ENCODE measurements around the gene BAZ2B. TPM values are rescaled to one million over a fixed set of nuclear protein-coding genes. Genes with fewer than 3 reads are reported as not detected.

BAZ2B gene
- polyA plus RNA-seq, 1 of the 3 experiments (the other 2 are of a cell fraction): 10.2 TPM

- TF ChIP-seq FOXJ3 (CRISPR knock-in tag; IDR thresholded peaks at IDR 0.05) (no peak), EP300 (IDR thresholded peaks at IDR 0.05; ENCODE audit: borderline replicate concordance in 1 of 2, low read depth in 1 of 2, low read length in 1 of 2) (no peak), POLR2AphosphoS5 (IDR thresholded peaks at IDR 0.05; ENCODE audit: low read depth, low read length) (no peak)
Observed at GRCh38 chr2:159375241-159375640, 241.1 kb downstream of the BAZ2B start (continued).

GRCh38 chr2:159371506-159371905 is 244.8 kb downstream of the BAZ2B start:
- ChIA-PET CTCF (no interaction called here), POLR2A (no interaction called here)
- no peaks in the 10 kb centered on the region for H3K9me3 ChIP-seq
- no peaks in the 10 kb centered on the region for H3K27me3 ChIP-seq (ENCODE audit: insufficient read depth)
- 48% methylated on average over 2 of the region's 2 CpGs for WGBS (ENCODE audit: low lambda C conversion rate)
- H4K20me1 ChIP-seq (ENCODE audit: insufficient read depth): no peaks in the 10 kb centered on the region
- H3K9ac ChIP-seq: no peak overlapping the region
- H3K9me2 ChIP-seq: no peaks in the 10 kb centered on the region
- H3K27ac ChIP-seq (ENCODE audit: low read depth in 2 of 2, low read length in 1 of 2): no peak overlapping the region
- TF ChIP-seq GATA2 (CRISPR knock-in tag; IDR thresholded peaks at IDR 0.05): no peak
- TF ChIP-seq TCF12 (IDR thresholded peaks at IDR 0.05): no peak
- H3F3A ChIP-seq (replicated peaks; ENCODE audit: insufficient read depth): no peaks in the 10 kb centered on the region
- no peak overlapping the region for H3K4me3 ChIP-seq (ENCODE audit: low read depth in 2 of 2, low read length in 1 of 2)
- H2AFZ ChIP-seq (ENCODE audit: low read depth): no peak overlapping the region
- DNase-seq: no peak
- no peak overlapping the region for H3K4me2 ChIP-seq
- no peaks in the 10 kb centered on the region for H3K79me2 ChIP-seq (ENCODE audit: insufficient read depth)
- H3K4me1 ChIP-seq (ENCODE audit: control insufficient read depth in 1 of 2, insufficient read depth in 2 of 2, low read depth in 1 of 2, low read length in 1 of 2): no peaks in the 10 kb centered on the region
- H3K36me3 ChIP-seq (replicated peaks in 1 of 2; ENCODE audit: control insufficient read depth in 1 of 2, insufficient read depth in 2 of 2, low read length in 1 of 2): peaks cover 25 to 56% of the 10 kb centered on the region in 2 experiments

- Histone ChIP-seq H3F3A (replicated peaks; ENCODE audit: insufficient read depth) (no peaks in the 10 kb centered on the region), H4K20me1 (ENCODE audit: insufficient read depth) (no peaks in the 10 kb centered on the region)
- no peak for DNase-seq
Observed at GRCh38 chr2:159366538-159366937, 249.8 kb downstream of the BAZ2B start.

More at GRCh38 chr2:159366538-159366937, 249.8 kb downstream of the BAZ2B start:
- Histone ChIP-seq H3K4me1 (ENCODE audit: control insufficient read depth in 1 of 2, insufficient read depth in 2 of 2, low read depth in 1 of 2, low read length in 1 of 2) (no peaks in the 10 kb centered on the region), H3K27ac (ENCODE audit: low read depth in 2 of 2, low read length in 1 of 2) (no peak overlapping the region), H3K9me3 (no peaks in the 10 kb centered on the region), H3K4me2 (no peak overlapping the region), H3K4me3 (ENCODE audit: low read depth in 2 of 2, low read length in 1 of 2) (no peak overlapping the region), H3K27me3 (ENCODE audit: insufficient read depth) (no peaks in the 10 kb centered on the region), H3K36me3 (replicated peaks in 1 of 2; ENCODE audit: control insufficient read depth in 1 of 2, insufficient read depth in 2 of 2, low read length in 1 of 2) (peaks cover 31 to 37% of the 10 kb centered on the region in 2 experiments), H3K9me2 (no peaks in the 10 kb centered on the region), H2AFZ (ENCODE audit: low read depth) (no peak overlapping the region), H3K79me2 (ENCODE audit: insufficient read depth) (no peaks in the 10 kb centered on the region), H3K9ac (no peak overlapping the region)
- CTCF ChIA-PET: no interaction called here
- POLR2A ChIA-PET: no interaction called here
- 98% methylated on average over 3 of the region's 3 CpGs for WGBS (ENCODE audit: low lambda C conversion rate)
- TF ChIP-seq ZBTB33 (IDR thresholded peaks at IDR 0.05; ENCODE audit: borderline replicate concordance, low read depth) (no peak), NRF1 (IDR thresholded peaks at IDR 0.05; ENCODE audit: low read depth, low read length) (no peak), TCF12 (IDR thresholded peaks at IDR 0.05) (no peak), ELF1 (IDR thresholded peaks at IDR 0.05) (no peak), MEF2A (IDR thresholded peaks at IDR 0.05; ENCODE audit: borderline replicate concordance, low read depth) (no peak)
